Renal pelvis (tissue), 4 donors: ENCODE measurements around the gene KIF11. TPM values are rescaled to one million over a fixed set of nuclear protein-coding genes. Genes with fewer than 3 reads are reported as not detected.
"Not testable (repeated sequence)": the region's sequence is repeated elsewhere in the genome, so short reads cannot be mapped to it uniquely, and the experiment has no call there.

Source experiments
- DNase-seq: peaks from one replicate; pipeline ENCODE4 v3.0.0-alpha.2; 2013
- polyA plus RNA-seq, 3 donors: library from polyadenylated mRNA; unstranded; fragments of 120-200 nt; gene quantifications; one replicate each; pipeline ENCODE4 v1.2.1, GENCODE V29; 2013; ENCODE audit not compliant: insufficient read length in 3 of 3

KIF11 gene
- polyA plus RNA-seq, 3 donors, result 26.6 to 29.6 (median 28.9) TPM

GRCh38 chr10:92575961-92576360, 17.0 kb upstream of the KIF11 start:
- no peak for DNase-seq

GRCh38 chr10:92582347-92582746, 10.6 kb upstream of the KIF11 start:
- DNase-seq, result not testable (repeated sequence)

GRCh38 chr10:92590623-92591549, 2.0 kb upstream of the KIF11 start:
- DNase-seq, result no peak

DNA sequence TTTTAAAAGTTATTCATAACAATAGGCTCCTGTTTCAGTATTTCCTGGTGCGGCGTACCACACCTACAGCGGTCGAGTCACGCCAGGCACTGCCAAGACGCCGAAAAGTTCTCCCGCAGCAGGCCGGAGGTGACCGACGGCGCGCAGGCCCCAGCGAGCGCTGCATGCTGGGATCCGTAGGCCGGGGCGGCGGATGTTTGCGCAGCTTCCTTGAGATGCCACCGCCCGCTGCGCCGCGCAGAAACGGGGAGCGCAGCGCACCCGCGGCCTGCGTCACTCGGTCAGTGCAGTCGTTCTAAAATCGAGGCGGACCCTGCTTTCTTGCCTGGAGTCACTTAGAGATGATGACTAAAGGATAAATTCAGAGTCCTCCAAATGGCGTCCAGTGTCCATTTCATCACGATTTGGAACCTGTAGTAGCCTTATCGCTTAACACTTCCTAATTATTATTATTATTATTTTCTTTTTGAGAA, 1.3 kb upstream of the KIF11 start:
- peak; percentile 89 for DNase-seq

DNA sequence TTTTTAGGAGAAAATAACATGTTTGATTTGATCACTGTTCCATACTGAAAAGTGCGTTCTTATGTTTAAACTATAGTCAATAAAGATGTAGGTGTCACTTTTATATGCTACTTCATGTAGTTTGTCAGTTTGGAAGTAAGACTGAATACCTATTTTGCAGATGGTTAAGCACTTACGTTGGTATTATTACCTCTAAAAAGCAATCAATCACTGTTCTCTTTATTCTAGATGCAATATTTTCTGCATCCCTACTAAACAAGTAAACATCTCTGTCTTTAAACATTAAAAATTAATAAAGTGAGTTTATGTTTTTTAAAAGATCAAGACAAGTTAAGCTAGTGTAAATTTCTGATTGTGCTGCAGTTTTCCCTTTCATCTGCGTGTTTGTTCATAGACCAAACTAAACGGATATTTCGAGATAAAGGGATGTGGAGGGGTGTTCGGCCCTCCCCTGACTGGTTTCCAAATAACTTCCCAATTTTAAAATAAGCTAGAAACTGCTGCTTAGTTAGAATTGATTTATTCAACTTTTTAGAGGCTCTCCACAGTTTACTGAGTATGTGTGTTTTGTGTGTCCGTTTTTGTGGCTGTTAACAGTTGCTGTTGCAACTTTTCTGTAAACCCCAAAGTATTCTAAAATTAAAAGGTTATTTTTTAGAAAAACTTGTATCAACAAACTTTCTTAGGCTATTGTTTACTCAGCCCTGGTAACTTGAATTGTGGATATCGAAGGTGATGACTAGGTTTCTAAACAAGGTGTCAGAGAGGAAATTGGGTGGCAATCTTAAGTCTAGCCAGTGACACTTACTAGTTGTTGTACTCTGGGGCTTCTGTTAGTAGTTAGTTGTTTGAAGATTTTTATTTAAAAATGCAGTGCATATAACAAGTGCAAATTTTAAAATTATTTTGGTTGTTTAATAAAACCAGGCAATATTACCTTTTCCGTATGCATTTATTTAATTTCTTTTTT, 974 bp downstream of the KIF11 start:
- DNase-seq, result no peak

DNA sequence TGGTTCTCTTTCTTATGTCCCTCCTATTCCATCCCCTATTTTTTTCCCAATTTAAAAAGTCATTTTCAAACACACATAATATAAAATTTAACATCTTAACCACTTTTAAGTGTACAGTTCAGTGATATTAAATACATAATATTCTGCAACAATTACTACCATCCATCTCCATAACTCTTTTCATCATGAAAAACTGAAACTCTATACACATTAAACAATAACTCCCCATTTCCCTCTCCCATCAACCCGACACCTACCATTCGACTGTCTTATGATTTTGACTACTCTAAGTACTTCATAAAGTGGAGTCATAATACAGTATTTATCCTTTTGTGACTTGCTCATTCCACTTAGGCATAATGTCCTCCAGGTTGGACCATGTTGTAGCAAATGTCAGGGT, 2.6 kb downstream of the KIF11 start:
- no peak for DNase-seq

DNA sequence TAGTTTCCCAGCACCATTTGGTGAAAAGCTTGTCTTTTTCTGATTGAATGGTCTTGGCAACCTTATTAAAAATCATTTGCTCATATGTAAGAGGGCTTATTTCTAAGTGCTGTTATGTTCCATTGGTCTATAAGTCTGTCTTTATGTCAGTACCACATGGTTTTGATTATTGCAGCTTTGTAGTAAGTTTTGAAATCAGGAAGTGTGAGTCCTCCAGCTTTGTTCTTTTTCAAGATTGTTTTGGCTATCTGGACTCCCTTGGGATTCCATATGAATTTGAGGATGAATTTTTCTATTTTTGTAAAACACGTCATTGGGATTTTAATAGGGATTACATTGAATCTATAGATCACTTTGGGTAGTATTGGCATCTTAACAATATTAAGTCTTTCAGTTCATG, 5.4 kb downstream of the KIF11 start:
- DNase-seq, result no peak

GRCh38 chr10:92604841-92605240, 11.9 kb downstream of the KIF11 start:
- DNase-seq, result no peak

DNA sequence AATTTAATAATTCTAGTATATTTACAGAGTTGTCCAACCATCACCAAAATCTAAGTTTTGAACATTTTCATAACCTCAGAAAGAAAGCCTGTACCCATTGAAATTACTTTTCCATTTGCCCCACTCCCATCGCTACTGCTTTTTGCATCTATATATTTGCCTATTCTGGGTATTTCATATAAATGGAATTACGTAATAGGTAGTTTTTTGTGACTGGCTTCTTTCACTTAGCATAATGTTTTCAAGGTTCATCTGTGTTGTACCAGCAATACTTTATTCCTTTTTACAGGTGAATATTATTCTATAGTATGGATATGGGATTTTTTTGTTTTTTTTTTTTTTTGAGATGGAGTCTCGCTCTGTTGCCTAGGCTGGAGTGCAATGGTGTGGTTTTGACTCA, 22.6 kb downstream of the KIF11 start:
- DNase-seq, result no peak

DNA sequence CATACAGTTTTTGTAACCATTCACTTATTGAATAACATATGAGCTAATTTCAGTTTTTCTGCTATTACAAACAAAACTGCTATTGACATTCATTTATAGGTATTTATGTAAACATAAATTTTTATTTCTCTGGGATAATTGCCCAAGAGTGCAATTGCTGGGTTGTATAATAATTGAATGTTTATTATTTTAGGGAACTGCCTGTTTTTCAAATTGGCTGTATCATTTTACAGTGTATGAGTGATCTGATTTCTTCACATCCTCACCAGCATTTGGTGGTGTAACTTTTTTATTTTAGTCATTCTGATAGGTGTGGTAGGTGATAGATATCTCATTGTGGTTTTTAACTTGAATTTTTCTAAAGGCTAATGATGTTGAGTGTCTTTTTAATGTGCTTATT, 26.4 kb downstream of the KIF11 start:
- DNase-seq, result no peak

DNA sequence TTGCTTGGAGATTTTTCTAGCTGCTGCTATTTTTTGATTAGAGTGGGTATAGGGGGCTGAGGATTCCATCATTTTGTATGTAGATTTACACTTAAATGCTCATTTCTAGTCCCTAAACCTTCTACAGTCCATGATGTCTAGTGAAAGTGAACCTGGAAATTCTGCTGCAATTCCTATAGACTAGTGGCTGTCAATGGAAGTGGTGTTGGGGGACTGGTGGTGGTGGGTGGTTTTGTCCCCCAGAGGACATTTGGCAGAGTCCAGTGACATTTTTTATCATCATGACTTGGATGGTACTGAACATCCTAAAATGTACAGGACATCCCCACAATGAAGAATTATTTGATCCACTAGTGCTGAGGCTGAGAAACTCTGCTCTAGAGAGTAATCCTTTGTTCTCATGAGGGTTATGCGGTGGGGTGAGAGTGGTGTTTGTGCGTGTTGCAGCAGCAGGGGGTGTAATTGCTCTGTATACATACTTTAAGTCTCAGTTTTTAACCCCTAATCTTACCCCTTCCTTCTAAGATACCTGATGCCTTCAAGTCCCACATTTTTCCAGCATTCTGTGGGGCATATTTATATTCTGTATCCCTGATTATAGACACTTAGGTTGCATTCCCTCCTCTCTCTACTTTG, 35.0 kb downstream of the KIF11 start:
- DNase-seq, result no peak

GRCh38 chr10:92629945-92630344, 37.0 kb downstream of the KIF11 start:
- no peak for DNase-seq

DNA sequence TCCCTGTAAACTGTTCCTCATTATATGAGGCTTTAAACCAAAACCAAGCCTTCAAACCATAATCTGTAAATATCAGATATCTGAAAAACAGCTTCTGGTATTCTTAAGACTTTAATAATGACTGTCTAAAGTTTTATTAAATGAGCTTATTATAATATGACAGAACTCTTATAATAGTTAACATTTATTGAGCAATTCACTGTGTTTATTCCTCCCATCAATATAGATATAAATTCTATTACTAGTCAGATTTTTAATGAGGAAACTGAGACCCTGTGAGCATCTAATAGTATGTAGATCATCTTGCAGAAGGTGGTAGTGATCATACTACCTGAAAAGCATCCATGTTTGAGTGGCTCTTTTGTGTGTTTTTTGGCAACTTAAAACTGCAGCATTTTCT, 45.1 kb downstream of the KIF11 start:
- DNase-seq, result no peak

GRCh38 chr10:92640107-92640506, 47.2 kb downstream of the KIF11 start:
- DNase-seq, result no peak

DNA sequence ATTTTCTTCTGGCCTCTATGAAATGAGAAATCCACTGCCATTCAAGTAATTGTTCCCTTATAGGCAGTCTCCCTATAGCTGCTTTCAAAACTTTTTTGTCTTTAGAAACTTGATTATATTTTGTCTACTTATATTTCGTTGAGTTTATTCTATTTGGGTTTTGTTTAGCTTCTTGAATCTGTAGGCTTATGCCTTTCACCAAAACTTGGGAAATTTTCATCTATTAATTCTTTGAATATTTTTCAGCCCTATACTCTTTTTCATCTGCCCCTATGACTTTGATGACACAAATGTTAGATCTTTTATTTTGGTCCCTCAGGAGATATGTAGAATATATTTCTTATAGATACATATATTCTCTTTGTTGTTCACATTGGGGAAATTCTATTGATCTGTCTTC, 48.6 kb downstream of the KIF11 start:
- no peak for DNase-seq

GRCh38 chr10:92644921-92645320, 52.0 kb downstream of the KIF11 start:
- no peak for DNase-seq

GRCh38 chr10:92650864-92651263, 57.9 kb downstream of the KIF11 start:
- DNase-seq, result not testable (repeated sequence)

DNA sequence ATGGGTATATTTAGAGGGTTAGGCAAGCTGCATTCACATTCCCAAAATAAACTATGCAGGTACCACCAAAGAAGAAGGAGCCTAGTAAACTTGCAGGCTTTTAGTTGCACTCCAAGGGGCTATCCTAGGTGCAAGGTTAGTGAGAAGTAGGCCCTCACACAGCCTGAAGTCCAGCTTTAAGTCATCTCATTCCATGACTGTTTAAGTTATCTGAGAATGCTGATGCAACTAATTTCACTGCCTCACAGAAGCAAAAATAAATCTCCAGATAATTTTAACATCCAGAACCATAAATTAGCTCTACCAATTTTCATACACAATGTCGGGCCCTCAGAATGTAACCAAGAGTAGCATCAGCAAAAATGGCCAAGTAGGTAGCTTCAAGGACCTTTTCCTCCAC, 62.5 kb downstream of the KIF11 start:
- no peak for DNase-seq

- no peak for DNase-seq
These were observed 63.5 kb downstream of the KIF11 start for GRCh38 chr10:92656266-92656961.

- DNase-seq, result no peak
These were observed 64.1 kb downstream of the KIF11 start for GRCh38 chr10:92657024-92657423.

GRCh38 chr10:92662848-92663247, 69.9 kb downstream of the KIF11 start:
- no peak for DNase-seq
